ENCODE data around the gene ZBED4. TPM values are rescaled to one million over a fixed set of nuclear protein-coding genes. Genes with fewer than 3 reads are reported as not detected.

The ZBED4 gene
- total RNA-seq, 1 experiment from 2014 or later: 31.5 TPM

DNA sequence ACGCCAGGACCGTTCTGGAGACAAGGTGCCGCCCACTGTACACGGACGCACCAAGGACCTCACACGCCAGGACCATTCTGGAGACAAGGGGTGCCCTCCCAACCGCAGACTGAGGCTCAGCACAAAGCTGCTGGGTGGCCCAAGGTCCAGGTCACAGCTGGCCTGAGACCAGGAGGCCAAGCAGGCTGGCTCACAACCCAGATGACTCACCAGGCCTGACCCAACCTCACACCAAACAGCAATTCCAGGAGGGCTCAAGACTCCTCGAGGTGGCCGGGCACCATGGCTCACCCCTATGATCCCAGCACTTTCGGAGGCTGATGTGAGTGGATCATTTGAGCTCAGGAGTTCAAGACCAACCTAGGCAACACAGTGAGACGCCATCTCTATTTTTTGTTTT is 40.8 kb upstream of the ZBED4 start:
- H3K27me3 ChIP-seq (replicated peaks; ENCODE audit: insufficient read depth, low read depth, low read length, poor library complexity): no peaks in the 10 kb centered on the region
- no peak for TF ChIP-seq EZH2 (IDR thresholded peaks at IDR 0.05; ENCODE audit: borderline replicate concordance, low read depth, low read length, poor library complexity, severe bottlenecking)
- TF ChIP-seq, protein P1, sequence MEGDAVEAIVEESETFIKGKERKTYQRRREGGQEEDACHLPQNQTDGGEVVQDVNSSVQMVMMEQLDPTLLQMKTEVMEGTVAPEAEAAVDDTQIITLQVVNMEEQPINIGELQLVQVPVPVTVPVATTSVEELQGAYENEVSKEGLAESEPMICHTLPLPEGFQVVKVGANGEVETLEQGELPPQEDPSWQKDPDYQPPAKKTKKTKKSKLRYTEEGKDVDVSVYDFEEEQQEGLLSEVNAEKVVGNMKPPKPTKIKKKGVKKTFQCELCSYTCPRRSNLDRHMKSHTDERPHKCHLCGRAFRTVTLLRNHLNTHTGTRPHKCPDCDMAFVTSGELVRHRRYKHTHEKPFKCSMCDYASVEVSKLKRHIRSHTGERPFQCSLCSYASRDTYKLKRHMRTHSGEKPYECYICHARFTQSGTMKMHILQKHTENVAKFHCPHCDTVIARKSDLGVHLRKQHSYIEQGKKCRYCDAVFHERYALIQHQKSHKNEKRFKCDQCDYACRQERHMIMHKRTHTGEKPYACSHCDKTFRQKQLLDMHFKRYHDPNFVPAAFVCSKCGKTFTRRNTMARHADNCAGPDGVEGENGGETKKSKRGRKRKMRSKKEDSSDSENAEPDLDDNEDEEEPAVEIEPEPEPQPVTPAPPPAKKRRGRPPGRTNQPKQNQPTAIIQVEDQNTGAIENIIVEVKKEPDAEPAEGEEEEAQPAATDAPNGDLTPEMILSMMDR (conservative IDR thresholded peaks at IDR 0.05; ENCODE audit: low read depth, low read length): no peak
- ChIA-PET POLR2A (ENCODE audit: low non-redundant PET) (no interaction called here), CTCF (no interaction called here)
- H3K9me3 ChIP-seq (ENCODE audit: low read depth, low read length, poor library complexity, severe bottlenecking): no peaks in the 10 kb centered on the region
- H3K4me3 ChIP-seq (ENCODE audit: low read depth, low read length, poor library complexity, severe bottlenecking): no peak overlapping the region
- H3K4me1 ChIP-seq (ENCODE audit: insufficient read depth, low read length, poor library complexity, severe bottlenecking): no peaks in the 10 kb centered on the region
- no peak for DNase-seq (ENCODE audit: low spot score)
- no TSS peak for BruUV-seq (replicated peaks)
- intact Hi-C loops (cut with micrococcal nuclease; ENCODE audit: unreplicated experiment): no loop called here
- no peak overlapping the region for H3K27ac ChIP-seq (ENCODE audit: low read depth, low read length, poor library complexity, severe bottlenecking)
- H3K36me3 ChIP-seq (ENCODE audit: insufficient read depth, low read length, poor library complexity, severe bottlenecking): peaks cover 32% of the 10 kb centered on the region

DNA sequence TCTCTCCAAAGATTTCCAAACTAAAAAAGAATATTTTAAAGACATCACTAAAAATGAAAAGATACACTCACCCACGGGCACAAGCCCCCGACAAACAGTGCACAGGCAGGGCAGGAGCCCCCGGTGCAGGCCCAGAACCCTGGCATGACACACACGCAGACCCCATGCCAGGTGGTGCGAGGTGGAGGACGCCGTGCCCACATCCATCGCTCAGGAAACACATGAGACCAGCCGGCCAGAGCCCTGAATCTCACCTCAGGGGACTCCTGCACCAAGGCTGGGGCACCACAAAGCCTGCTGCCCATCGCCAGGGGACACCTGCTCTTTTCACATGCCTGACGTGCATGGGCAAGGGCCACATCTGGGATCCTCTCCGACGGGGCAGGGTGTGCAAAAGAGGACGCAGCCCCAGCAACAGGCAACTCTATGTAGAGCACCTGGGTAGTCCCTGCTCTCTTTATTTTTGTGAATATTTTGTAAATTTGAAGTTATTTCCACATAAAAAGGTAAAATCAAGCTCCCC is 39.4 kb upstream of the ZBED4 start:
- DNase-seq (ENCODE audit: low spot score): no peak
- Histone ChIP-seq H3K36me3 (ENCODE audit: insufficient read depth, low read length, poor library complexity, severe bottlenecking) (peaks cover 39% of the 10 kb centered on the region), H3K4me1 (ENCODE audit: insufficient read depth, low read length, poor library complexity, severe bottlenecking) (no peaks in the 10 kb centered on the region), H3K27me3 (replicated peaks; ENCODE audit: insufficient read depth, low read depth, low read length, poor library complexity) (no peaks in the 10 kb centered on the region), H3K27ac (ENCODE audit: low read depth, low read length, poor library complexity, severe bottlenecking) (no peak overlapping the region), H3K9me3 (ENCODE audit: low read depth, low read length, poor library complexity, severe bottlenecking) (no peaks in the 10 kb centered on the region), H3K4me3 (ENCODE audit: low read depth, low read length, poor library complexity, severe bottlenecking) (no peak overlapping the region)
- ChIA-PET POLR2A (ENCODE audit: low non-redundant PET) (interaction anchor here (0.6 kb wide), 1 partner anchor 12 kb away, joined by 4 read pairs; no protein-coding TSS in a partner anchor), CTCF (no interaction called here)
- no peak for TF ChIP-seq EZH2 (IDR thresholded peaks at IDR 0.05; ENCODE audit: borderline replicate concordance, low read depth, low read length, poor library complexity, severe bottlenecking)
- TF ChIP-seq, protein P1 (conservative IDR thresholded peaks at IDR 0.05; ENCODE audit: low read depth, low read length): no peak
- BruUV-seq (replicated peaks): no TSS peak
- intact Hi-C loops (cut with micrococcal nuclease; ENCODE audit: unreplicated experiment): no loop called here

DNA sequence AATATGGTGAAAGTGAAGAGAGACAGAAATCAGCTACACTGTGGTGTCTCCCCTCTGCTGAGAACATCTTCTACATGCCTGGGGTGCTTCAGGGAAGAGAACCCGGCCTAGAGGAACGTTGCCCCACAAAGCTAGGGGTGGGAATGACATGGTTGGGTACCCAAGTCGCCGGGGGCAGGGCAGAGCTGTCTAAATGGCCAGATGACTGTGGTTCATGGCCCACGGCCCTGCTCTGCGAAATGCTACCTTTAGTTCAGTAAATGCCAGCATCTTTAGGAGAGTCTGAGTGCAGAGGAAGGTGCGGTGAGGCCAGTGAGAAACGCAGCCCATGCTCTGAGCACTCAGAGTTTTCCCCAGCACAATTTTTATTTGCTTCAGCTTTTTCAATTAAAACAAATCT is 38.8 kb upstream of the ZBED4 start:
- Histone ChIP-seq H3K9me3 (ENCODE audit: low read depth, low read length, poor library complexity, severe bottlenecking) (no peaks in the 10 kb centered on the region), H3K27ac (ENCODE audit: low read depth, low read length, poor library complexity, severe bottlenecking) (no peak overlapping the region), H3K27me3 (replicated peaks; ENCODE audit: insufficient read depth, low read depth, low read length, poor library complexity) (no peaks in the 10 kb centered on the region), H3K36me3 (ENCODE audit: insufficient read depth, low read length, poor library complexity, severe bottlenecking) (peaks cover 45% of the 10 kb centered on the region), H3K4me1 (ENCODE audit: insufficient read depth, low read length, poor library complexity, severe bottlenecking) (no peaks in the 10 kb centered on the region), H3K4me3 (ENCODE audit: low read depth, low read length, poor library complexity, severe bottlenecking) (no peak overlapping the region)
- intact Hi-C loops (cut with micrococcal nuclease; ENCODE audit: unreplicated experiment): no loop called here
- POLR2A ChIA-PET (ENCODE audit: low non-redundant PET): interaction anchor here (0.6 kb wide), 1 partner anchor 11 kb away, joined by 4 read pairs; no protein-coding TSS in a partner anchor
- BruUV-seq (replicated peaks): no TSS peak
- no peak for DNase-seq (ENCODE audit: low spot score)
- CTCF ChIA-PET: no interaction called here
- TF ChIP-seq EZH2 (IDR thresholded peaks at IDR 0.05; ENCODE audit: borderline replicate concordance, low read depth, low read length, poor library complexity, severe bottlenecking): no peak
- TF ChIP-seq, protein P1 (conservative IDR thresholded peaks at IDR 0.05; ENCODE audit: low read depth, low read length): no peak

Measured in A673 (cell line).